DOHH2 (cell line): ENCODE results near the gene SOX11.
"Not testable (repeated sequence)": the region's sequence is repeated elsewhere in the genome, so short reads cannot be mapped to it uniquely, and the experiment has no call there.

ENCODE experiments used
- EZH2phosphoT487 ChIP-seq: fragments of 200-600 bp; sonication (generic); IDR thresholded peaks from 2 replicates; pipeline ENCODE4 v1.6.1; 2017; ENCODE audit warnings: borderline replicate concordance, mild to moderate bottlenecking, antibody characterized with exemption, low read length, moderate library complexity, mixed read lengths
- TF ChIP-seq, protein P1 (sequence below): fragments of 200-600 bp; sonication (generic); IDR thresholded peaks from one replicate; pipeline ENCODE4 v1.5.1; 2014; ENCODE audit warnings: antibody characterized with exemption, mild to moderate bottlenecking, low read depth, low read length; ENCODE audit not compliant: poor library complexity, severe bottlenecking

DNA sequence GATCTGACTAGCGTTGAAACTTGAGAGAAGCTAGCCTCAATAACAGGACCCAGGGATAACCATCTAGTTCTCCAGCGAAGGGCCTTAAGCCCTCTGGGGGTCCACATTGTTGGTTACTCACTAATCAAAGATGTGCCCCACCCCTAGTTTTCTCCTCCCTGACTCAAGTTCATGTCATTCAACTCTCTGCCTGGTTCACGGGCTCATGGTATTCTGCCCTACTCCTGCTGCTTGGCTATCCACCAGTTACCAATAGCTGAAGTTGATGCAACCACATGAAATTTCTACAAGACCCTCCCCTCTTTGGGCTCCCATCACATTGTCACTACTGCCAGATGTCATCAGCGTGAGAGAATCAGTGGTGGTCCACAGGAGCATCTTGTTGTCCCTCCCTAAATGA is 38.4 kb upstream of the SOX11 start:
- TF ChIP-seq, protein P1, sequence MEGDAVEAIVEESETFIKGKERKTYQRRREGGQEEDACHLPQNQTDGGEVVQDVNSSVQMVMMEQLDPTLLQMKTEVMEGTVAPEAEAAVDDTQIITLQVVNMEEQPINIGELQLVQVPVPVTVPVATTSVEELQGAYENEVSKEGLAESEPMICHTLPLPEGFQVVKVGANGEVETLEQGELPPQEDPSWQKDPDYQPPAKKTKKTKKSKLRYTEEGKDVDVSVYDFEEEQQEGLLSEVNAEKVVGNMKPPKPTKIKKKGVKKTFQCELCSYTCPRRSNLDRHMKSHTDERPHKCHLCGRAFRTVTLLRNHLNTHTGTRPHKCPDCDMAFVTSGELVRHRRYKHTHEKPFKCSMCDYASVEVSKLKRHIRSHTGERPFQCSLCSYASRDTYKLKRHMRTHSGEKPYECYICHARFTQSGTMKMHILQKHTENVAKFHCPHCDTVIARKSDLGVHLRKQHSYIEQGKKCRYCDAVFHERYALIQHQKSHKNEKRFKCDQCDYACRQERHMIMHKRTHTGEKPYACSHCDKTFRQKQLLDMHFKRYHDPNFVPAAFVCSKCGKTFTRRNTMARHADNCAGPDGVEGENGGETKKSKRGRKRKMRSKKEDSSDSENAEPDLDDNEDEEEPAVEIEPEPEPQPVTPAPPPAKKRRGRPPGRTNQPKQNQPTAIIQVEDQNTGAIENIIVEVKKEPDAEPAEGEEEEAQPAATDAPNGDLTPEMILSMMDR = not testable (repeated sequence)
- TF ChIP-seq EZH2phosphoT487 = not testable (repeated sequence)
